ENCODE results near the gene UBR4. TPM values are rescaled to one million over a fixed set of nuclear protein-coding genes. Genes with fewer than 3 reads are reported as not detected.

UBR4 gene
- total RNA-seq, 2 experiments from 2014 or later: 121 to 126 TPM

- CTCF ChIA-PET (ENCODE audit: unreplicated experiment): no interaction called here
These were observed 177.7 kb downstream of the UBR4 start for GRCh38 chr1:19032413-19032695.

DNA sequence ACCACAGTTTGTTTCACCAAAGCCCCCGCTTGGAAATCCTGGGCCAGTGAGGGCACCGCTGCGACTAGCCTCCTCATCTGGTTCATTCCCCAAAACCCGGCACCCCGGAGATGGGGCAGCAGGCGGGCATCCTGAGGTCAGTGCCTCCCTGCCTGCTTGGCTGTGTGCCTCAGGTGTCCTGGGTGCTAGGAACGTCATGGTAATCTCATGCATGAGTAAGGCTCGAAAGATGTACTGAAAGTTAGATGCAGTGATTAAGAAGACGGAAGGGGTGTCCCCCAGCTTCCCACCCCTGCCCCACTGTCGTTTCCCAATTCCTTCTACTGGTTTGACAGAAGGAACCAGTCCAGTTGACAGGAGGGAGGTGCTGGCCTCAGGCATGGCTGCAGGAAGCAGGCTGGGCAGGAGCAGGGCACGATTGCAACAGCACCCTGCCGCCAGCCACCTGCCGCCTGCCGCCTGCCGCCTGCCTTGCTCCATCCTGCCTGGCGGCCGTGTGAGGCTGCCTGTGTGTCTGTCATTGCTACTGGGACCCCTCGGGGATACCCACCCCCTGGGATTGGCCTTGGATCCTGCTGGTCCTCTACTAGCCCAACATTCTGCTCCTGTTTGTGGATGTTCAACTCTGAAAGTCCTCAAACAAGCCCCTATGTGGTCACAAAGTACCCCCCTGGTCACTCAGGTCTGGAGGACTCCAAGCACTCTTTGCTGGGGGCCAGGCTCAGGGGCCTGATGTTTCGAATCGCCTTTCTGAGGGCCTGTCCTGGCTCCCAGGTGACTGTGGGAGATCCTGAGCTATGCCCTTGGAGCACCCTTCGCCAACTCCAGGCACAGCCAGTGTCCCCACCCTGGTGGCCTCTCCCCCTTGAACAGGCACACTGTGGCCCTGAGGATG, 180.6 kb downstream of the UBR4 start:
- Histone ChIP-seq H3K4me1 (ENCODE audit: insufficient read depth, low read length, poor library complexity, severe bottlenecking) (no peaks in the 10 kb centered on the region), H4K20me1 (ENCODE audit: insufficient read depth, low read length) (no peaks in the 10 kb centered on the region), H3K9me3 (ENCODE audit: low read length) (no peaks in the 10 kb centered on the region), H3K4me3 (ENCODE audit: low read depth, low read length, poor library complexity, severe bottlenecking) (no peak overlapping the region), H3K27ac (ENCODE audit: low read depth, low read length, poor library complexity, severe bottlenecking) (no peak overlapping the region), H2AFZ (ENCODE audit: low read length) (no peak overlapping the region), H3K36me3 (ENCODE audit: insufficient read depth, low read length) (no peaks in the 10 kb centered on the region), H3K79me2 (ENCODE audit: insufficient read depth, low read depth, low read length) (no peaks in the 10 kb centered on the region), H3K9me2 (ENCODE audit: insufficient read depth, low read length) (no peaks in the 10 kb centered on the region), H3K4me2 (ENCODE audit: low read length) (no peak overlapping the region)
- BruUV-seq (replicated peaks): no TSS peak
- ChIA-PET POLR2A (no interaction called here), CTCF (ENCODE audit: unreplicated experiment) (no interaction called here)
- intact Hi-C loops (cut with micrococcal nuclease; ENCODE audit: unreplicated experiment): no loop called here
- TF ChIP-seq EZH2phosphoT487 (IDR thresholded peaks at IDR 0.05; ENCODE audit: borderline replicate concordance, low read depth, low read length): no peak
- no peak for TF ChIP-seq CTCF (conservative IDR thresholded peaks at IDR 0.05; ENCODE audit: low read length)
- DNase-seq (ENCODE audit: low spot score): no peak

More at GRCh38 chr1:19032413-19032695, 177.7 kb downstream of the UBR4 start:
- H3K27ac ChIP-seq (ENCODE audit: low read depth, low read length, poor library complexity, severe bottlenecking): no peak overlapping the region
- H3K79me2 ChIP-seq (ENCODE audit: insufficient read depth, low read depth, low read length): no peaks in the 10 kb centered on the region
- H3K36me3 ChIP-seq (ENCODE audit: insufficient read depth, low read length): no peaks in the 10 kb centered on the region
- H2AFZ ChIP-seq (ENCODE audit: low read length): no peak overlapping the region
- H3K4me3 ChIP-seq (ENCODE audit: low read depth, low read length, poor library complexity, severe bottlenecking): no peak overlapping the region
- POLR2A ChIA-PET: no interaction called here
- no peak for TF ChIP-seq CTCF (conservative IDR thresholded peaks at IDR 0.05; ENCODE audit: low read length)
- TF ChIP-seq EZH2phosphoT487 (IDR thresholded peaks at IDR 0.05; ENCODE audit: borderline replicate concordance, low read depth, low read length): no peak
- intact Hi-C loops (cut with micrococcal nuclease; ENCODE audit: unreplicated experiment): no loop called here
- H3K4me1 ChIP-seq (ENCODE audit: insufficient read depth, low read length, poor library complexity, severe bottlenecking): no peaks in the 10 kb centered on the region
- H3K9me3 ChIP-seq (ENCODE audit: low read length): no peaks in the 10 kb centered on the region
- H3K9me2 ChIP-seq (ENCODE audit: insufficient read depth, low read length): no peaks in the 10 kb centered on the region
- no peak overlapping the region for H3K4me2 ChIP-seq (ENCODE audit: low read length)
- BruUV-seq (replicated peaks): no TSS peak
- no peaks in the 10 kb centered on the region for H4K20me1 ChIP-seq (ENCODE audit: insufficient read depth, low read length)
- DNase-seq (ENCODE audit: low spot score): no peak

DNA sequence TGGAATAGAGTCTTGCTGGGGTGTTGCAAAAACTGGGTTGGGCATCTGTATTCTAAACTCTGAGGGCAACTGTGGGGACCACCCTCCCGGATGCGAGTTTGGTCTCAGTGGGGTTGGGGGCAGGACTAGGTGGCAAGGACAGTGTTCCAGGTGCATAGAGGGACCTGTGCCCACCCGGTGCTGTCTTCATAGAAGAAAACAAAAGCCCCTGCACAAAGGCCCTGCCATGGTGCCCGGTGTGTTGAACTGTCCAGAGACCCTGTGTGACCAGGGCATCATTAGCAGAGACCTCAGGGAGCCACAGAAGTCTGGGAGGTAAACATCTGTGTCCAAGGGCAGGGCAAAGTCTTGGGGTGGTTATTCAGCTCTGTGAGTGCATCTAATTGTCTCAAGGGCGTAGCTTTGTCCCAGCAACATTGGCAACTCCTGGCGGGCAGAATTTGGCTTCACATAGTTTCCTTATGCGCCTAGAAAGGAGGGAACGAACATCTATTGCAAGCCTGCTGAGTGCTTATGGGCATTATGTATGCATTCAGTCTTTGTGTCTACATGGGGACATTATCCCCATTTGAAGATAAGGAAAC, 181.4 kb downstream of the UBR4 start:
- no peak for TF ChIP-seq CTCF (conservative IDR thresholded peaks at IDR 0.05; ENCODE audit: low read length)
- Histone ChIP-seq H3K4me3 (ENCODE audit: low read depth, low read length, poor library complexity, severe bottlenecking) (no peak overlapping the region), H3K9me3 (ENCODE audit: low read length) (no peaks in the 10 kb centered on the region), H4K20me1 (ENCODE audit: insufficient read depth, low read length) (no peaks in the 10 kb centered on the region), H3K4me2 (ENCODE audit: low read length) (no peak overlapping the region), H3K27ac (ENCODE audit: low read depth, low read length, poor library complexity, severe bottlenecking) (no peak overlapping the region), H3K9me2 (ENCODE audit: insufficient read depth, low read length) (no peaks in the 10 kb centered on the region), H3K79me2 (ENCODE audit: insufficient read depth, low read depth, low read length) (no peaks in the 10 kb centered on the region), H3K4me1 (ENCODE audit: insufficient read depth, low read length, poor library complexity, severe bottlenecking) (no peaks in the 10 kb centered on the region), H2AFZ (ENCODE audit: low read length) (no peak overlapping the region), H3K36me3 (ENCODE audit: insufficient read depth, low read length) (no peaks in the 10 kb centered on the region)
- intact Hi-C loops (cut with micrococcal nuclease; ENCODE audit: unreplicated experiment): no loop called here
- CTCF ChIA-PET (ENCODE audit: unreplicated experiment): no interaction called here
- POLR2A ChIA-PET: no interaction called here
- BruUV-seq (replicated peaks): no TSS peak
- DNase-seq (ENCODE audit: low spot score): no peak

All from OCI-LY7 (cell line).